ENCODE results near the gene LGI1. TPM values are rescaled to one million over a fixed set of nuclear protein-coding genes. Genes with fewer than 3 reads are reported as not detected.
"Not testable (repeated sequence)": the region's sequence is repeated elsewhere in the genome, so short reads cannot be mapped to it uniquely, and the experiment has no call there.

Gene LGI1
- total and polyA plus RNA-seq, 8 donors = 0.19 to 0.99 TPM; not detected in 6

DNA sequence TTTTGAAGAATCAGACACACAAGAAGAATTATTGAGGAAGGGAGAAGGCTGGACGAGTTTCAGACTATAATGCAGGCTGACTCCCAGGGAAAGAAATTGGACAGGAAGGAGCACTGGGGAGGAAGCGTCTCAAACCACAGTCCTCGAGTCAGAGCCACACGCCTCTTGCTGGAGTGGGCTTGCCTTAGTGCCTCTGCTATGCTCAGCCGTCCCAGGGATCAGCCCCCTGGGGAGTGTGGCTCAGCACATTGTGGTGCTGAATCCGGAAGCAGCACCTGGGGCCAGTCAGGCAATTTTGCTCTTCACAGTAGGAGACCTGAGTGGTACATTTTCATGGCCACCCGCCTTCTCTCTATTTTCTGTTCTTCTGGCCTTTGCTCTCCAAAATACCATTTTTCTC lies 68.6 kb downstream of the LGI1 start:
- 64 to 72% methylated on average over 7 of the region's 7 CpGs for WGBS, 2 donors

GRCh38 chr10:93827056-93827804 lies 69.5 kb downstream of the LGI1 start:
- H3K9me3 ChIP-seq = no peaks in the 10 kb centered on the region
- no peaks in the 10 kb centered on the region for H3K4me1 ChIP-seq
- no peaks in the 10 kb centered on the region for H3K27me3 ChIP-seq
- intact Hi-C loops (cut with DNase I) = no loop called here
- no peaks in the 10 kb centered on the region for H3K36me3 ChIP-seq
- DNase-seq = no peak
- no peak overlapping the region for H3K4me3 ChIP-seq
- ATAC-seq = no peak
- no peak for TF ChIP-seq CTCF (IDR thresholded peaks at IDR 0.05)
- no peak for FAIRE-seq
- no peak overlapping the region for H3K27ac ChIP-seq
- WGBS, 2 donors = 80 to 83% methylated on average over 11 of the region's 11 CpGs

More for the DNA sequence above, 68.6 kb downstream of the LGI1 start:
- ATAC-seq (no peak), FAIRE-seq (no peak), DNase-seq (no peak)
- Histone ChIP-seq H3K36me3 (no peaks in the 10 kb centered on the region), H3K4me3 (no peak overlapping the region), H3K27me3 (no peaks in the 10 kb centered on the region), H3K9me3 (no peaks in the 10 kb centered on the region), H3K4me1 (no peaks in the 10 kb centered on the region), H3K27ac (no peak overlapping the region)
- no peak for TF ChIP-seq CTCF (IDR thresholded peaks at IDR 0.05)
- intact Hi-C loops (cut with DNase I) = no loop called here

DNA sequence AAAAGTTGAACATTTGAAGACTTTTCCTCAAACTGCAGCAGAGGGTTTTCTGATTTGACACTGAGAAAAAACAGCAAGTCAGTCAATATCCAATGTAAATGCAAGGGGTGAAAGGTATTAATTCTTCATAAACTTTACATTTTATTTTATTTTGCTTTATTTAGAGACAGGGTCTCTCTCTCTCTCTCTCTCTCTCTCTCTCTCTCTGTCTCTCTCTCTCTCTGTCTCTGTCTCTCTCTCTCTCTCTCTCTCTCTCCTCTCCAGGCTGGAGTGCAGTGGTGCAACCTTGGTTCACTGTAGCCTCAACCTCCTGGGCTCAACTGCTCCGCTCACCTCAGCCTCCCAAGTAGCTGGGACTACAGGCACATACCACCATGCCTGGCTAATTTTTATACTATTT lies 73.3 kb downstream of the LGI1 start:
- intact Hi-C loops (cut with DNase I); ATAC-seq; FAIRE-seq; H3K27me3 ChIP-seq; H3K4me3 ChIP-seq; DNase-seq; H3K9me3 ChIP-seq; H3K4me1 ChIP-seq; H3K27ac ChIP-seq; H3K36me3 ChIP-seq: not testable (repeated sequence)
- 95% methylated on average over 1 of the region's 1 CpG for WGBS, 2 donors

- ATAC-seq = no peak
These were observed 78.0 kb downstream of the LGI1 start for GRCh38 chr10:93835770-93836169.

DNA sequence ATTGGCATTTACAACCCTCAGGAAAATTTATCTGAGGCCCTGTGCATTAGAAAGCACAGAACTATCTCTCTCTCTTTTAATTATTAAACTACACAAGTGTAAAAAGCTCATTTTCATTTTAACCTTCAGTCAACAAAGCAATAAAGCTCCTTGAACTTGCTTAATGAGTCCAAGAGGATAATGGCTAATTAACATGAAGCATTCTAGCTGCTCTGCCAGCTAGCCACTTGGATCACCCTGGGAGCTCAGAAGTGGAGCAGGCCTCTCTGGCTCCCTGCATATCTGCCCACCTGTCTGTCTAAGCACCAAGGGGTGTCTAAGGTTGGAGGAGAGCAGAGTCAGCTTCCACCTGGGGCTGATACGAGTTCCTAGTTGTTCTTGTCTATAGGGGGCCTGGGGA lies 80.1 kb downstream of the LGI1 start:
- no peak overlapping the region for H3K4me3 ChIP-seq
- peak overlapping the region in 1 of 4 donors; percentile 16 for H3K27ac ChIP-seq
- peaks cover 3 to 12% (median 8%) of the 10 kb centered on the region in 3 donors for H3K4me1 ChIP-seq
- TF ChIP-seq CTCF (IDR thresholded peaks at IDR 0.05) = no peak
- H3K27me3 ChIP-seq = no peaks in the 10 kb centered on the region
- no peak for FAIRE-seq
- peak in 3 of 4 donors; percentile 39 to 55 (median 52) for ATAC-seq
- 59 to 73% methylated on average over 1 of the region's 1 CpG for WGBS, 2 donors
- no peak for DNase-seq
- no peaks in the 10 kb centered on the region for H3K9me3 ChIP-seq
- intact Hi-C loops (cut with DNase I) = no loop called here
- no peaks in the 10 kb centered on the region for H3K36me3 ChIP-seq

More at GRCh38 chr10:93835770-93836169, 78.0 kb downstream of the LGI1 start:
- no peaks in the 10 kb centered on the region for H3K27me3 ChIP-seq
- no peak overlapping the region for H3K27ac ChIP-seq
- no peak for FAIRE-seq
- H3K4me1 ChIP-seq = peaks cover 3 to 12% (median 8%) of the 10 kb centered on the region in 3 donors
- 47 to 53% methylated on average over 5 of the region's 5 CpGs for WGBS, 2 donors
- TF ChIP-seq CTCF (IDR thresholded peaks at IDR 0.05) = no peak
- H3K36me3 ChIP-seq = no peaks in the 10 kb centered on the region
- intact Hi-C loops (cut with DNase I) = no loop called here
- no peaks in the 10 kb centered on the region for H3K9me3 ChIP-seq
- no peak for DNase-seq
- no peak overlapping the region for H3K4me3 ChIP-seq

Measured in pancreas (tissue), 10 donors.